NCI-H2196 treated with DMSO at 0.1 percent for 48 hours (cell line): ENCODE results near the gene USP43.

Experiments
- DNase-seq: peaks from one replicate; lab custom pipeline; 2025; ENCODE audit not compliant: unreplicated experiment; lab: John Stamatoyannopoulos, UW

The USP43 gene

DNA sequence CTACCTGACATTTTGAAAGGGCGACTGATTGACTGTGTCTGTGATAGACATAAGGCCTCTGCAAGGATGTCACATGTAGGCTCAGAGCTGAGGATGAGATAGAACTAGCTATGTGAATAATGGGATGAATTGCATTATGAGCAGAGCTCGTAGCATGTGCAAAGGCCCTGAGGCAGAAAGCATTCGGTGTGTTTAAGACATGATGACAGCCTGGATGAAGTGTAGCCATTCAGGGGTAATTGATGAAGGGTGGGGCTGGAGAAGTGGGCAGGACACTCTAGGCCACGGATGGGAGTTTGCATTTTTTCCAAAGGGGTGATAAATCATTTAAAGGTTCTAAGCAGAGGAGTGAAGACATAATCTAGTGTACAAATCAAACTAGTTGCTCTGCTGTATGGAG lies 62.6 kb downstream of the USP43 start:
- DNase-seq: no peak

- no peak for DNase-seq
These were observed 69.5 kb downstream of the USP43 start for GRCh38 chr17:9714801-9715200.

DNA sequence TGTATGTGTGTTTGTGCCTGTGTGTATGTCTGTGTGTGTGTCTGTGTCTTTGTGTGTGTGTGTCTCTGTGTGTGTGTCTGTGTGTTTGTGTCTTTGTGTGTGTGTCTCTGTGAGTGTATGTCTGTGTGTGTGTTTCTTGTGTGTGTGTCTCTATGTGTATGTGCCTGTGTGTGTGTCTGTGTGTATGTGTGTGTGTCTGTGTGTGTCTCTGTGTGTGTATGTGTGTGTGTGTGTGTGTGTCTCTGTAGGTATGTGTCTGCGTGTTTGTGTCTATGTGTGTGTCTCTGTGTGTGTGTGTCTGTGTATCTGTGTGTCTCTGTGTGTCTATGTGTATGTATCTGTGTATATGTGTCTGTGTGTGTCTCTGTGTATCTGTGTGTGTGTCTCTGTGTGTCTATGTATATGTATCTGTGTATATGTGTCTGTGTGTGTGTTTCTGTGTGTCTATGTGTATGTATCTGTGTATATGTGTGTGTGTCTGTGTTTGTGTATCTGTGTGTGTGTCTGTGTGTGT lies 70.2 kb downstream of the USP43 start:
- DNase-seq: no peak

DNA sequence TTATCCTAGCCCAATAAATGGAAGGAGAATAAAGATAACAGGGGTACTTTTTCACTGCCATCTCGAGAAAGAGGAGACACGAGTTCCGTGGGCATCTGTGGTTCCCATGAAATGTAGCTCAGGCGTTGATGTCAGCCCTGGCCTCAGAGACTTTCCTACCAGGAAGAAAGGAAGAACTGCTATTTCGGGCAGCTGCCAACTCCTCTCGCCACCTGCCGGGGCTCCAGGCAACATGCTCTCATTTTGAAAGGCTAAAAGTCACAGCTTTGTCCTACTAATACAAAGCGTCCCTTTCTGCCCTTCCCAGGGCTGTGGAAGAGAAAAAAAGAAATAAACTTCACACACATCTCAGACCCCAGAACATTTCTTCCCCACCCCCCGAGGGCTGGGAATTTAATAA lies 80.3 kb downstream of the USP43 start:
- peak; percentile 2 for DNase-seq

- no peak for DNase-seq
These were observed 81.0 kb downstream of the USP43 start for GRCh38 chr17:9726291-9726690.

- DNase-seq: no peak
These were observed 82.7 kb downstream of the USP43 start for GRCh38 chr17:9728005-9728404.

GRCh38 chr17:9728564-9728963 lies 83.2 kb downstream of the USP43 start:
- no peak for DNase-seq

DNA sequence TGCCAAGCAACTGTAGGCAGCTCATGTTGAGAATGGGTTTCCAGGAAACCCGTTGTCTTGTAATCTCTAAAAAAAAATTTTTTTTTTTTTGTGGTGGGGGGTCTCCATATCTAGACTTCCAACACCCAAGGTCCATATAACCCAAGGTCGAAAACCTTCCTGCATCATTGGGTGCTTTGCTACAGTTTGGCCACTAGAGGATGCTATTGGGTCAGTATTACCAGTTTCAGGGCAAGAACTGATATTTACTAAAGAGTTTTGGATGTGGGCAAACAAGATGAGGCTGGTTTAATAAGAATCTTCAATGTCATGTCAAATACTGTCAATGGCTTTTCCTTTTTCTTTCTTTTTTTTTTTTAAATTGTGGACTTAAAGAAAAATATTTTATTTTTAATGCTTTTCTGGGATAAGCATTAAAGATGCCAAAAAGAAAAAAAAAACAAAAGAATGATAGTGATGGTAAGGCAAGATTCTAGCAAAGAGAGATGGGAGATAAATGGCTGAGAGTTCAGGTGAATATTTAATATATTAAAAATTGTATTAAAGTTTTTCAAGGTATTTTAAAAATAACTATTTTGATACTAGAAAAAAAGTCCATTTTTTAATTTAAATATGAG lies 83.8 kb downstream of the USP43 start:
- peak; percentile 19 for DNase-seq

- no peak for DNase-seq
These were observed 84.6 kb downstream of the USP43 start for GRCh38 chr17:9729735-9730420.

DNA sequence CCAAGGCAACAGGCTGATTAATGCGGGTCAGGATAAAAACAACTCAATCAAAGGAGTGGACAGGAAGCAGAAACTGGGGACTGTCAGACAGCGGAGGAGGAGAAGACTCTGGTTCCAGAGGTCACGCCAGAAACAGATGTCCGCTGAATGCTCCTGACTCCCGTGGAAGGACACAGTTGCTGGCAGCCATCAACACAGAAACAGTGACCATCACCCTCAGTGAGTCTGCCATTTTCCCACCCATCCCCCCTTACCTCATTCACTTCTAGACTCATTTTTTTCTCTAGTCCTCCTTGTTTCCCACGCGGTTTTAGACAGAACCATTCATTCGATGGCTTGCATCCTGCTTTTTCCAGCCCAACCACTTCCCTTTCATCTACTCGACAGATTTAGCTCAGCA lies 105.2 kb downstream of the USP43 start:
- no peak for DNase-seq

DNA sequence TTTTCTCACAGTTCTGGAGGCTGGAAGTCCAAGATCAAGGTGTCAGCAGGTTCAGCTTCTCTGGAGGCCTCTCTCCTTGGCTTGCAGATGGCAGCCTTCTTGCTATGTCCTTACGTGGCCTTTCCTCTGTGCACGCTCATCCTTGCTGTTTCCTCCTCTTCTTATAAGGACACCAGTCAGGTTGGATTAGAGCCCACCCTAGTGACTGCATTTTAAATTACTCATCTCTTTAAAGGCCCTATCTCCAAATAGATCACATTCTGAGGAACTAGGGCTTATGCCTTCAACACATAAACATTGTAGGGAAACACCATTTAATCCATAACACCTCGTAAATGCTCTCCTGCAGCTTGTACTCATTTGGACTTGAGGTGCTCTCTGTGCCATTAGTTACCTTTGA lies 109.8 kb downstream of the USP43 start:
- DNase-seq: no peak

GRCh38 chr17:9760266-9760665 lies 114.9 kb downstream of the USP43 start:
- no peak for DNase-seq

GRCh38 chr17:9763643-9764042 lies 118.3 kb downstream of the USP43 start:
- DNase-seq: no peak

- DNase-seq: no peak
These were observed 120.0 kb downstream of the USP43 start for GRCh38 chr17:9765322-9765721.

- no peak for DNase-seq
These were observed 121.7 kb downstream of the USP43 start for GRCh38 chr17:9766970-9767369.

- DNase-seq: no peak
These were observed 122.2 kb downstream of the USP43 start for GRCh38 chr17:9767432-9767991.

- DNase-seq: no peak
These were observed 123.1 kb downstream of the USP43 start for GRCh38 chr17:9768381-9768934.

- DNase-seq: no peak
These were observed 123.8 kb downstream of the USP43 start for GRCh38 chr17:9769036-9769695.

GRCh38 chr17:9771465-9771864 lies 126.1 kb downstream of the USP43 start:
- no peak for DNase-seq

DNA sequence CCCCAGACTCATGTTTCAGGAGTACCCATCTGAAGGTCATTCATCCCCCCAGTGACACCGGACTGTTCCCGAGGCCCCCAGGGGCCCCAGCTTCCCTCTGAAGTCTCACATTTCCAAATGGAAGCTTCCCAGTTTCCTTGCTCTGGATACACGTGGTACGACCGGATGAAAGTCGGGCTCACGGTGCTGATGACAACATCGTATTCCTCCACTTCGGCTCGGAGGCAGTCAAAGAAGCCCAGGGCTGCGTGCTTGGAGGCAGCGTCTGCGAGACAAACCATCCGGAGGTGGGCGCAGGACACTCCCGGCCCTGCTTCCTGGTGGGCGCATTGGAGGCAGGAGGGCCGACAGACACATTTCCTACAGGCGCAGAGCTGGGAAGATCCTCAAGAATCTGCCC lies 127.3 kb downstream of the USP43 start:
- DNase-seq: no peak

GRCh38 chr17:9776911-9777310 lies 131.6 kb downstream of the USP43 start:
- DNase-seq: no peak
